Hematopoietic multipotent progenitor cell treated with erythropoietin and hydrocortisone succinate and interleukin-3 and kit ligand, for 15 days (in vitro differentiated cells): ENCODE data around the gene IFITM5.
"Not testable (repeated sequence)": the region's sequence is repeated elsewhere in the genome, so short reads cannot be mapped to it uniquely, and the experiment has no call there.

Experiments
- DNase-seq: peaks from one replicate; pipeline ENCODE4 v3.0.0-alpha.2; 2015; ENCODE audit warnings: low spot score

Gene IFITM5

DNA sequence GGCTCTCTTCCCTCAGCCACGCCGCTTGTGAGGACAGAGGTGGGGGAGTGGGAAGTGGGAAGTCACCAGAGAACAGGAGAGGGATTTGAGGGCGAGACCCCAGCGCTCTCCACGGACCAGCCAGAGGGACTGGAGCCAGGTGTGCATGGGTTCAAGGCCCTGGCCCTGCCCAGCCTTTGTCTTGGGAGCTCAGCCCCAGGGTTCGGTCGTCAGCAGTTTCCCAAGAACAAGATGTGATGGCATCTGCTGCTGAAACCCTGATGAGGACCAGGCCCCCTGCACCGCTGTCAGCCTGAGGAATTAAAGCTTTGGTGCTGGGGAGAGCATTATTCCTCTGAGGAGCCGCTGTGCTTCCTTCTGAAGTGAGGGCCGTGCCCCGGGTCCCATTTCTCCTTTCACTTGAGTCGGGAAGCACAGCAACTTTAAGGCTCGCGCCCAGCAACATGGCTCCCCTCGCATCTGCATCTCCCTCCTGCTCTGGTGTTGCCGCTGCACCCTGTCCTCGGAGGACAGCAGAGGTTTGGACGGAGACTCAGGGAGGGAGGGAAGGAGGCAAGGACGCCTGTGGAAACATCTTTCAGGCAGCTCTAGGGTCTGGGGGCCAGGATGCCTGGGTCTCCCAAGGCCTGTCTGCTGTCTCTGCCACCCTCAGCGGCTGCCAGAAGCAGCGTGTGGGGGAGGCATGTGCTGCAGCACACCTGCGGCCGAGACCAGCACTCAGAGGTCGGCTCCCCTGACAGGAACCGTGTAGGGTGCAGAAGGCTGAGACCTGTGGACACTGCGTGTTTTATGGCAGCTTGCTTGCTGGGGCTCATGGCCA lies 3.8 kb downstream of the IFITM5 start:
- DNase-seq: no peak

DNA sequence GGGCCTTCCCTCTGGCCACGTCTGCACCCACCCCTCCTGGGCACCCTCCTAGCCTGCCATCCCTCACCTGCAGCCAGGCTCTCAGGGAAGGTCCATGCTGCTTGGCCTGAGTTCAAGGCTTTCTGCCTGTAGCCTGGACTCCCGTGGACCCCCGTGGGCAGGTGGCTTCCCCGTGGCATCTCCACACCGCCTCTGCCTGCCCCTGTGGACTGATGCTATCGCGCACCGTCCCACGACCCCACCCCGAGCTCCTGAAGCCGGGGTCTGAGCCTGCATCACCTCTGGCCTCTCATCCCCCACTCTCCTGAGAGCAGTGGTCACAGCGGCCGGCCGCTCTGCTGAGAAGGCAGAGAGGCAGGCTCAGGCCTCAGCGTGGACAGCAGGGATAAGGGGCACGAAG lies 4.5 kb downstream of the IFITM5 start:
- no peak for DNase-seq

DNA sequence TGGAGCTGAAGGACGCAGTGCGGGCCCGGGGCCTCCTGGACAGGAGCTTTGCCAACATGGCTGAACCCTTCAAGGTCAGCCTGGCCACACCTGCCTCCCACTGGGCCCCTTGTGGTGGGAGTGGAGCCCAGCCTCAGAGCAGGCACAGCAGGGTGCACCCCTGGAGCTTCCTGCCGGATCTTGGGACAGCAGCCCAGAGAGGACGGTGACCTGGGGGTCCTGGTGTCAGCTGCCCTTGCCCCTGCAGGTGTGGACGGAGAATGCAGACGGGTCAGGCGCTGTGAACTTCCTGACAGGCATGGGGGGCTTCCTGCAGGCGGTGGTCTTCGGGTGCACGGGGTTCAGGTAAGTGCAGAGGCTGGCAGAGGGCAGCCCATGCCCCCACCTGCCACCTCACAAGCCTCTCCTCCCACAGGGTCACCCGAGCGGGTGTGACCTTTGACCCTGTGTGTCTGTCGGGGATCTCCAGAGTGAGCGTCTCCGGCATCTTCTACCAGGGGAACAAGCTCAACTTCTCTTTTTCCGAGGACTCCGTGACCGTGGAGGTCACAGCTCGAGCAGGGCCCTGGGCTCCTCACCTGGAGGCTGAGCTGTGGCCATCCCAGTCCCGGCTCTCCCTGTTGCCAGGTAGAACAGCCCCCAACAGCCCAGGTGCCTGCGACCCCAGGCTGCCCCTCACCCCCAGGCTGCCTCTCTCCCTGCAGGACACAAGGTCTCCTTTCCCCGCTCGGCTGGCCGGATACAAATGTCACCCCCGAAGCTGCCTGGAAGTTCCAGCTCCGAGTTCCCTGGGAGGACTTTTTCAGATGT lies 5.3 kb downstream of the IFITM5 start:
- no peak for DNase-seq

DNA sequence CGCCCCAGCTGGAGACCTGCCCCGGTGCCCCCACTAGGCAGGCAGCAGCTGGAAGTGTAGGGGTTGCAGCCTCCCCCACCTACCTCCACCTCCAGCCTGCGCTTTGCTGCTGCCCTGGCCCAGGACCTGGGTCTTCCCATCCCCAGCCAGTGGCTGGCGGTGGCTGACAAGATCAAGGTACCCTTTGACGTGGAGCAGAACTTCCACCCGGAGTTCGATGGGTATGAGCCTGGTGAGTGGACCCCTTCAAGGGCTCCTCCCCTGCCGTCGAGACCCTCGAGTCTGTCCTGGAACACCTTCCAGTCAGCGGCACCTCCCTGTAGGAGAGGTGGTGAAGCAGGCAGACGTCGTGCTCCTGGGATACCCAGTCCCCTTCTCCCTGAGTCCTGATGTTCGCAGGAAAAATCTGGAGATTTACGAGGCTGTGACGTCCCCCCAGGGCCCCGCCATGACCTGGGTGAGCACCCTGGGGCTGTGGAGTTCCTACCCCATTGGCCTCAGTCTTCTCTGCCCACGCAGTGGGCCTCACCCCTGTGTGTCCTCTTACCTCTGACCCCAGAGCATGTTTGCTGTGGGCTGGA lies 6.0 kb downstream of the IFITM5 start:
- DNase-seq: no peak

DNA sequence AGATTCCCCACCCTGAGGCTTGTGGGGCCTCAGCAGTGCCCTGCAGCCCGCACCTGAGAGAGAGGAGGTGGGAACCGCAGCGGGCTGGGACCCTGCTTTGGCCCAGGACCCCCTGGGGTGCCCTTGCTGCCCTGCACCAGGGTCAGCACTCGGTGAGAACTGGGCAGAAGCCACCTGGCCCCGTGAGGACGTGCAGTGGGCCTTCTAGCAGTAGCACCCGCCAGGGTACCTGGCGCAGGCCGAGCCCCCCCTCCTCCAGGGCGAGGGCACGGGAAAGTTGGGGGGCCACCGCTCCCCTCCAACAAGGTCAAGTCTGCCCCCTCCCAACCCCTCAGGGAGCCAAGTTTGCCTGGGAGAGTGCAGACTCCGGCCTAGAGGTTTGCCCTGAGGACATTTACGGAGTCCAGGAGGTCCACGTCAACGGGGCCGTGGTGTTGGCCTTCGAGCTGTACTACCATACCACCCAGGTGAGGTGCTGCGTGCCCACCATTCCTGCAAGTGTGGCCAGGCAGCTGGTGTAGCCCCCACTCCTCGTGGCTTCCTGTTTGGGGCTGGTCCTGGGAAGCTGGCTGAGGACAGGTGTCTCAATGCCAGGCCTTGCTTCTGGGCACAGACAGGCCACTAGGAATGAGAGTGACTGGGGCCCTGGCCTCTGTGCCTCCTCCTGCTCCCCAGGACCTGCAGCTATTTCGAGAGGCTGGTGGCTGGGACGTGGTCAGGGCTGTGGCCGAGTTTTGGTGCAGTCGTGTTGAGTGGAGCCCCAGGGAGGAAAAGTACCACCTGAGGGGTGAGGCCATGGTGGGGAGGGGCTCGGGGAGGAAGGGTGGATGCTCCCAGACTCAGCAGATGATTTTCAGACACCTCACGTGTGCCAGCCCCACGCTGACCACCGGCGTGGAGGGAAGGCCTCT lies 6.9 kb downstream of the IFITM5 start:
- DNase-seq: no peak

DNA sequence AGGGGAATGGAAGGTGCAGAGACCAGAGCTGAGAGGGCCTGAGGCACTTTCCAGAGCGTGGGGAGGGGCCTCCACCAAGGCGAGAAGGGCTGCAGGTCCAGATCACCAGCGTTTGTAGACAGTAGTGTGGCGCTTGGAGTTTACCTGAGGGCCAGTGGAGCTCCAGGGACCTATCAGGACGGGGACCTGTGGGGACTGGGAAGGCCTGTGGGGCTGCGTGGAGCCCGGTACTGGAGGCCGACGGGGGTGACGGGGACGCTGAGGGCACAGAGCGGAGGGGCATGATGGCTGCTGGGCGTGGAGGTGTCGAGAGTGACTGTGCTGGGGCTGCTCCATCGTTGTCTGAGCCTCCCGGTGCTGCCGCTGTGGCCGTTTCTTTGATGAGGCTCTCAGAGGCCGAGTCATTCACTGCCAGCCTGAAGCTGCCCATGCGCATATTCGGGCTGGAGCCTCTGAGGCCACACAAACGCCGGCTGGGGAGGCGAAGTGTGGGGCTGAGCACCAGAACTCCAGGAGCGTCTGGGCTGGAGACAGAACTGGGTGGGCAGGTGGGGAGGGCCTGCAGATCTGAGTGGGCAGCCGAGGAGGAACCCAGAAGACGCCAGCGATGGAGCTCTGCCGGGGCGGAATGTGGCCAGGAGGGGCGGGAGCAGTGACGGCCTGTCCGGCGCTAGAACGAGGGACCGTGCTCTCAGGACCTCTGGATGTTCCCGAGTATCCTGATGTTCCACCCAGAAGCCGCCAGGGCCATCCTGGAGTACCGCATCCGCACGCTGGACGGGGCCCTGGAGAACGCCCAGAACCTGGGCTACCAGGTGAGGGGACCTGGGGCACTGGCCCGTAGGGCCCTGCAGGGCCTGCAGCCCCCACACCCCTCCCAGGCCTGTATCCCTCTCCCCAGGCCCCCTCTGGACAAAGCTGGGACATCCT lies 7.8 kb downstream of the IFITM5 start:
- no peak for DNase-seq

DNA sequence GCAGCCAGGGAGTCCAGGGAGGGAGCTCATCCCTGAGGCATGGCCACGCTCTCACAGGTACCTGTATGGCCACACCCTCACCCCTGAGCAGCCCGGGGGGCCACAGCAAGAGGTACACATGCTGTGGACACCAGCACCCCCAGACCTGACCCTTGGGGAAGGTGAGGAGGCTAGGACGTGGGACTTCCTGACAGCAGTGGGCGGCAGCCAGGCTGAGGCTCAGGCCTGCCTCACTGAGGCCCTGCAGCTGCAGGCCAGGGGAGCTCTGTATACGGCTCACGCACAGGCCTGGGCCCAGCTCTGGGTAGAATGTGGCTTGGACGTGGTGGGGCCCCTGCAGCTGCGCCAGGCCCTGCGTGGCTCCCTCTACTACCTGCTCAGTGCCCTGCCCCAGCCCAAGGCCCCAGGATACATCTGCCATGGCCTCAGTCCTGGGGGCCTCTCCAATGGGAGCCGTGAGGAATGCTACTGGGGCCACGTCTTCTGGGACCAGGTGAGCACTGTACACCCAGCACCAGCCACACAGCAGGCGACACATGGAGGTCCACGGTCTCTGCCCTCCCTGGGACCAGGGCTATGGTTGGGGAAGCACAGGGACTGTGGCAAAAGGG lies 8.6 kb downstream of the IFITM5 start:
- no peak for DNase-seq

DNA sequence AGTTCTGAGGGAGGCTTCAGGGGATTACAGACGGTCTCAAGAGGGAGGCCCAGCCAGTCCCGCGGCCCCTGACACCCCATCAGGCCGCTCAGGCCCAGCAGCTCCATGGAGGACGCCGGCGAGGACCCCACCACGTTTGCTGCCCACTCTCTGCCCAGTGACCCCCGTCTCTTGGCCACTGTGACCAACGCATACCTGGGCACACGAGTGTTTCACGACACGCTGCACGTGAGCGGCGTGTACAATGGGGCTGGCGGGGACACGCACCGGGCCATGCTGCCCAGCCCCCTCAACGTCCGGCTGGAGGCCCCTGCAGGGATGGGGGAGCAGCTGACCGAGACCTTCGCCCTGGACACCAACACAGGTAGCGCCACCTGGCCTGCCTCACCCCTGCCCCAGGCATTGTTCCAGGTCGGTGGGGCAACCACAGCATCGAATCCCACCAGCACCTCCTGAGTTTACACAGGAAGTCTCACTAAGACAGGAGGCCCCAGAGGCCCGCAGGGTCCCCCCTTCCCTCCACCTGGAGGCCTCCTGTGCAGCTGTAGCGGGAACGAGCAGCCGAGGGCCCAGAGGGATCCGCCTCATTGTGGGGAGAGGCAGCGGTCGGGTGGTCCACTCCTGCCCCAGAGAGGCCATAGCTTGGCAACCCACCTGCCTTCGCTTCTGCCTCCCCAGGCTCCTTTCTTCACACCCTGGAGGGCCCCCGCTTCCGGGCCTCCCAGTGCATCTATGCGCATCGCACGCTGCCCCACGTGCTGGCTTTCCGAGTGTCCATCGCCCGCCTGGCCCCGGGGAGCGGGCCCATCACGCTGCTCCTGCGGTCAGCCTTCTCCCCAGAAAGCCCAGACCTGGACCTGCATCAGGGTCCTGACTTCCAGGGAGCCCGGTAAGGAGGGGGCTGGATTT lies 9.4 kb downstream of the IFITM5 start:
- DNase-seq: no peak

DNA sequence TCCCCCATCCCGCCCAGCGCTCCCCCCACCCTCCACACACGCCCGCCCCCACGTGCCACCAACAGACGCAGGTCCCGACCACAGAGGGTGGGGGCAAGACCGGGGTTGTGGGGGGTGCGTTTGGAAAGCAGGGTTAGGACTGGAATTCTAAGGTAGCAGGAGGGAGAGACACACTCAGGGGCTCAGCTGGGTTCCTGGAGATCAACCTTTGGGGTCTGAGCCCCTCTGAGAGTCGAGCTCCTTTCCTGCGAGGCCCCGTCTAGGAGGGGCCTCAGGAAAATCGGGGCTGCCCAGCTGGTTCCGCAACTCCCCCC lies 10.0 kb downstream of the IFITM5 start:
- no peak for DNase-seq

DNA sequence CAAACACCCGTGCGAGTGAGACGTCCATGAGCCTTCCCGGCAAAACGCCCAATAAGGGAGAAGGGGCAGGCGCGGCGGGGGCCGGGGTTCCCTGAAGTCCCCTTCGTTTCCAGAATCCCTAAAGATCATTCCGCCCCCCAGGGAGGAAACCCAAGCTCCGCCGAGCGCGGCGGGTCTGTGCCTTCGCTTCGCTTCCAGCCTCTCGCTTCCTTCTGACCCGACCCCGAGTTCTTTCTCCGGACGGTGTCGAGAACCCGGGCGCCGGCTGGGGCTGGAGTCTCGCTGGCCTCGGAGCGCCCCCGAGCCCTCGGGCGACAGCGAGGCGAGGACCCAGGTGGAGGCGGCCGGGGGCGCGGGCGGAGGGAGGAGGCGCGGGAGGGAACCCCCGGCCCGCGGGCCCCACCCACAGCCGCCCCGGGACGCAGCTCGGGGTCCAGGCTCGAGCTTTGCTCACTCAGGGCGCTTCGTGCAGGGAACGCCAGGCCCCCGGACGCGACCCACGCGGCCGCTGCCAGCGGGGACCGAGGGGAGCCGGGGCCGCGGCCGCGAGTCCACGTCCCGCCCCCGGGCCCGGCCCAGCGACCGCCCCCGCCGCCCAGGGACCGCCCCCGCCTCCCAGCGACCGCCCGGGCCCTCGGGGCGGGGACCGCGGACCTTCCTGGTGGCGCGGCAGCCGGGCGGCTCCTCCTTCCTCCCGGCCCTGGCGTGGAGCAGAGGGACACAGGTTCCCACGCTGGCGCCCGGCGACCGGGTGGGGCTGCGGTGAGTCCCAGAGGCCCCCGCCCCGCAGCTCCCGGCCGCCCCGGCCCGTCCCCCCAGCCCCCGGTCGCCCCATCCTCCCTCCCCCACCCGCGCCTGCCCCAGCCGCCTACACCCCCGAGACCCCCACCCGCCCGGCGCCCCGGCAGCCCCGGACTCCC lies 10.6 kb downstream of the IFITM5 start, which contains the start of gene PGGHG:
TSS of gene PGGHG (plus strand) at position 649 of the 920 bp plus-strand sequence. CDS start 691 bp downstream, outside the sequence.
- no peak for DNase-seq

DNA sequence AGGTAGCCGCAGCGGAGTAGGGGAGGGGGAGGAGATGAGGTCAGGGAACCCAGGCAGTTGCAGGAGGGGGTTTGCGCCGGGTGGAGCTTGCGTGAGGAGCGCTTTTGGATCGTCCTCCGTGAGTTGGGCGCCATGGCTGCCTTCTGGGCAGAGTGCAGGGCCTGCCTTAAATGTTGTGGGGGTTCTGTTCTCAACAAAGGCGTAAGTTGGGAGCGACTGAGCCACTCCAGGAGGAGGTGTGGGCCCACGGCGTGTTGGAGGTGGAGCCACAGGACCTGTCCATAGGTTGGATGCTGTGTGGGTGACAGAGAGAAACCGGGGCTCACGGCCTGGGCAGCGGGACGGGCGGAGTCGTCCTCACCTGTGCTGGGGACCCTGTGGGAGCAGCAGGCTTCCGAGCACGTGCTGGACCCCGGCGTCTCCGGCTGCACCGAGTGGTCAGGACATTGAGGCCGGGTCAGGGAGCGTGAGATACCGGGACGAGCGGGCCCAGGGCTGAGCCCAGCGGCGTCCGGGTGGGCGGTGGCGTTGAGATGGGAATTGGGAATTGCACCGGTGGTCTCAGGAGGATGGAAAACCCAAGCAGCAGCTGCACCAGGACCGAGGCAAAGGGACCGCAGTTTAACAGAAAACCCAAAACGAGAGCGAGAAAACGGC lies 11.4 kb downstream of the IFITM5 start:
- DNase-seq: no peak

DNA sequence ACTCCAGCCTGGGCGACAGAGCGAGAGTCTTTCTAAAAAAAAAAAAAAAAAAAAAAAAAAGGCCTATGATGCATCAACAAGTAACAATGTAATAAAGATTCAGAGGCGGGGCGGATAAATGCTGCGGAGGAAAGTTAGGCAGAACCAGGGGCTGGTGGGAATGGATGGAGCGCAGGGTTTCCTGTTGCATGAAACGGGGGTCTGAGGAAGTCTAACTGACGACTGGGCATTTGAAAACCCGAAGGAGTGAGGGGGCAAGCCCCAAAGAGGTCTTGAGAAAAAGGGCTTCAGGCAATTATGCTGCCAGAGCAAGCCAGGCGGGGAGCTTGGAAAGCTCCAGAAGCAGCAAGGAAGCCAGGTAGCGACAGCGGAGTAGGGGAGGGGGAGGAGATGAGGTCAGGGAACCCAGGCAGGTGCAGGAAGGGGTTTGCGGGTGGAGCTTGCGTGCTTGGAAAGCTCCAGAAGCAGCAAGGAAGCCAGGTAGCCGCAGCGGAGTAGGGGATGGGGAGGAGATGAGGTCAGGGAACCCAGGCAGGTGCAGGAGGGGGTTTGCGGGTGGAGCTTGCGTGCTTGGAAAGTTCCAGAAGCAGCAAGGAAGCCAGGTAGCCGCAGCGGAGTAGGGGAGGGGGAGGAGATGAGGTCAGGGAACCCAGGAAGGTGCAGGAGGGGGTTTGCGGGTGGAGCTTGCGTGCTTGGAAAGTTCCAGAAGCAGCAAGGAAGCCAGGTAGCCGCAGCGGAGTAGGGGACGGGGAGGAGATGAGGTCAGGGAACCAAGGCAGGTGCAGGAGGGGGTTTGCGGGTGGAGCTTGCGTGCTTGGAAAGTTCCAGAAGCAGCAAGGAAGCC lies 12.1 kb downstream of the IFITM5 start:
- DNase-seq: not testable (repeated sequence)

DNA sequence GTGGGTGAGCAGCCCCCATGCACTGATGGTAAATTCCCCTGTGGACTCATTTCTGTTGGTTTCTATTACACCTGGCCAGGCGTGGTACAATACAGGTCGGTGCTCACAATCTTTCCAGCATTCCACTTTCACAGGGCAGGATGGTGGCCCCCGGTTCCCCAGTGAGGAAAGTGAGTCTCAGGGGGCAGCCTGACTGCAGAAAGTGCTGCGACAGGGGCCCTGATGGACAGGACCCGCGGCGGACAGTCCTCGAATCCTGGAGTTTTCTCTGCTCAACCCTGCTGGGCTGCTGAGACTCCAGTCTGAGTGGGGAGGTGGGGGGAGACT lies 13.5 kb downstream of the IFITM5 start:
- DNase-seq: no peak

DNA sequence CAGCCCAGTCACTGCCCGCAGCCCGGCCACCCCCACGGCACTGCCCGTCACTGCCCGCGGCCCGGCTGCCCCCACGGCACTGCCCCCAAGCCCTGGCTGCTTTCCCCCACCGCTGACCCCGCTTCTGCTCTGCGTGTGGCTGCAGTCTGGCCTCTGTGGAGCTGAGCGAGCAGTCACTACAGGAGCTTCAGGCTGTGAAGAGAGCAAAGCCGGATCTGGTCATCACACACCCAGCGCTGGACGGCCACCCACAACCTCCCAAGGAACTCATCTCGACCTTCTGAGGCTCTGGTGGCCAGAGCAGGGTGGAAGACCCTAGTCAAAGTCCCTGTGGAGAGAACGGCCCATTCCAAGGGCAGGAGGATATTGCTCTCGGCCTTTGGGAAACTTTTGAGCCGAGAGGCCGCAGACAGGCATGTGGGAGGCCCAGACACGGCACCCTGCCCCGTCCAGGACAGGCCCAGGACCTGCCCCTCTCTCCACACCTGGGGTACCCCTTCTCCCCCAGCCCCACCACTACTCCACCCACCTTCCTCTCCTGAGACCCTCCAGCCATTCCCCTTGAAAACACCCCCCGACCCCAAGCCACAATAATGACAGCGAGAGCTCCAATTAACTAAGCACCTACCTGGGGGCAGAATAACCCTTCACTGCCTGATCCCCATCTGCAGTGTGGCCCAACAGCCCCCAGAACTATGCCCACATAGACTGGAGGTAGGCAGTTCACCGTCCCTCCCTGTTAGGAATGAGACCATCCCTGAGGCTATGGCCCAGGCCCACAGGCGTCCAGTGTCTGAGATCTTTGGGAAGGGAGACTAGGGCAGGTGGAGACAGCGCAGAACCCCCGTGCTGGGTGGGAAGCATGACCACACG lies 14.1 kb downstream of the IFITM5 start:
- DNase-seq: no peak

DNA sequence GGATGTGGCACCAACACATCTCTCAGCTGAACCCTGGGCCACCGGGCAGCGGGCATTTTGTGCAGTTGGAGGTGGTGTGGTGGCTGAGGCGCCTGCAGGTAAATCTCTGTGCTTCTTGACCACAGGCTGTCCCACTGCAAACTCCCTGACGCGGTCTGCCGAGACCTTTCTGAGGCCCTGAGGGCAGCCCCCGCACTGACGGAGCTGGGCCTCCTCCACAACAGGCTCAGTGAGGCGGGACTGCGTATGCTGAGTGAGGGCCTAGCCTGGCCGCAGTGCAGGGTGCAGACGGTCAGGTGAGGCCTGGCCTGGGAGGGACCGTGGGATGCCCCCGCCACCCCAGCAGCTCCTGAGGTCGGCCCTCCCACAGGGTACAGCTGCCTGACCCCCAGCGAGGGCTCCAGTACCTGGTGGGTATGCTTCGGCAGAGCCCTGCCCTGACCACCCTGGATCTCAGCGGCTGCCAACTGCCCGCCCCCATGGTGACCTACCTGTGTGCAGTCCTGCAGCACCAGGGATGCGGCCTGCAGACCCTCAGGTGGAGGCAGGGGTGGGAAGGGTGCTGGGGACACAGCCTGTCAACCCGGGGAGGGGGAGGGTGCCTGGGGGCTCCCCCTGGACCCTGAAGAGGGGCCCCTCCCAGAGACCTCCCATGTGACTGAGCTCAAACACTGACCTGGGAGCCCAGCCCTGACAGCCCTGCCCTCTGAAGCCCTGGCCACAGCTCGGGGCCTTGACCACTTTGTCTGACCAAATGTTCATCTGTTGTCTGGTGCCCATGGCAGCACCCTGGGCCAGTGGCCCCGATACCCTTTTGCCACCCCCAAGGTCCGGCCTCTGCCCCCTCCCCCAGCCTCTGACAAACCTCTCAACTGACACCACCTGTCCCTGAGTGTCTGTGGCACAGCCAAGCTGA lies 15.0 kb downstream of the IFITM5 start:
- no peak for DNase-seq
